Ishikawa (cell line): Measurements from ENCODE around the gene TSPEAR.

ENCODE experiments used
- CEBPB ChIP-seq: IDR thresholded peaks from 2 replicates; pipeline ENCODE4 v1.6.1; 2012
- MAX ChIP-seq: IDR thresholded peaks from 2 replicates; pipeline ENCODE4 v1.6.1; 2012
- RAD21 ChIP-seq: IDR thresholded peaks from 2 replicates; pipeline ENCODE4 v1.6.1; 2012; ENCODE audit warnings: low read depth
- TCF12 ChIP-seq: IDR thresholded peaks from 2 replicates; pipeline ENCODE4 v1.6.1; 2012; ENCODE audit warnings: low read depth
- USF1 ChIP-seq: IDR thresholded peaks from 2 replicates; pipeline ENCODE4 v1.6.1; 2012
- TF ChIP-seq, protein P1 (sequence below): IDR thresholded peaks from 2 replicates; pipeline ENCODE4 v1.6.1; 2012; ENCODE audit warnings: low read depth, mild to moderate bottlenecking

GRCh38 chr21:44759628-44760285 is 48.4 kb upstream of the TSPEAR start:
- TF ChIP-seq RAD21 (no peak), TCF12 (no peak), MAX (no peak), USF1 (no peak), CEBPB (no peak)
- TF ChIP-seq, protein P1, sequence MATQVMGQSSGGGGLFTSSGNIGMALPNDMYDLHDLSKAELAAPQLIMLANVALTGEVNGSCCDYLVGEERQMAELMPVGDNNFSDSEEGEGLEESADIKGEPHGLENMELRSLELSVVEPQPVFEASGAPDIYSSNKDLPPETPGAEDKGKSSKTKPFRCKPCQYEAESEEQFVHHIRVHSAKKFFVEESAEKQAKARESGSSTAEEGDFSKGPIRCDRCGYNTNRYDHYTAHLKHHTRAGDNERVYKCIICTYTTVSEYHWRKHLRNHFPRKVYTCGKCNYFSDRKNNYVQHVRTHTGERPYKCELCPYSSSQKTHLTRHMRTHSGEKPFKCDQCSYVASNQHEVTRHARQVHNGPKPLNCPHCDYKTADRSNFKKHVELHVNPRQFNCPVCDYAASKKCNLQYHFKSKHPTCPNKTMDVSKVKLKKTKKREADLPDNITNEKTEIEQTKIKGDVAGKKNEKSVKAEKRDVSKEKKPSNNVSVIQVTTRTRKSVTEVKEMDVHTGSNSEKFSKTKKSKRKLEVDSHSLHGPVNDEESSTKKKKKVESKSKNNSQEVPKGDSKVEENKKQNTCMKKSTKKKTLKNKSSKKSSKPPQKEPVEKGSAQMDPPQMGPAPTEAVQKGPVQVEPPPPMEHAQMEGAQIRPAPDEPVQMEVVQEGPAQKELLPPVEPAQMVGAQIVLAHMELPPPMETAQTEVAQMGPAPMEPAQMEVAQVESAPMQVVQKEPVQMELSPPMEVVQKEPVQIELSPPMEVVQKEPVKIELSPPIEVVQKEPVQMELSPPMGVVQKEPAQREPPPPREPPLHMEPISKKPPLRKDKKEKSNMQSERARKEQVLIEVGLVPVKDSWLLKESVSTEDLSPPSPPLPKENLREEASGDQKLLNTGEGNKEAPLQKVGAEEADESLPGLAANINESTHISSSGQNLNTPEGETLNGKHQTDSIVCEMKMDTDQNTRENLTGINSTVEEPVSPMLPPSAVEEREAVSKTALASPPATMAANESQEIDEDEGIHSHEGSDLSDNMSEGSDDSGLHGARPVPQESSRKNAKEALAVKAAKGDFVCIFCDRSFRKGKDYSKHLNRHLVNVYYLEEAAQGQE: no peak
